GM19043 (cell line): ENCODE results near the gene SH3PXD2A.

Experiments used
- ATAC-seq: cut with Tn5 transposase; IDR thresholded peaks from one replicate; pipeline ENCODE4 v1.9.1; 2021; ENCODE audit warnings: low read depth; ENCODE audit not compliant: unreplicated experiment

SH3PXD2A gene

GRCh38 chr10:103794996-103795395 lies 60.4 kb downstream of the SH3PXD2A start:
- no peak for ATAC-seq

DNA sequence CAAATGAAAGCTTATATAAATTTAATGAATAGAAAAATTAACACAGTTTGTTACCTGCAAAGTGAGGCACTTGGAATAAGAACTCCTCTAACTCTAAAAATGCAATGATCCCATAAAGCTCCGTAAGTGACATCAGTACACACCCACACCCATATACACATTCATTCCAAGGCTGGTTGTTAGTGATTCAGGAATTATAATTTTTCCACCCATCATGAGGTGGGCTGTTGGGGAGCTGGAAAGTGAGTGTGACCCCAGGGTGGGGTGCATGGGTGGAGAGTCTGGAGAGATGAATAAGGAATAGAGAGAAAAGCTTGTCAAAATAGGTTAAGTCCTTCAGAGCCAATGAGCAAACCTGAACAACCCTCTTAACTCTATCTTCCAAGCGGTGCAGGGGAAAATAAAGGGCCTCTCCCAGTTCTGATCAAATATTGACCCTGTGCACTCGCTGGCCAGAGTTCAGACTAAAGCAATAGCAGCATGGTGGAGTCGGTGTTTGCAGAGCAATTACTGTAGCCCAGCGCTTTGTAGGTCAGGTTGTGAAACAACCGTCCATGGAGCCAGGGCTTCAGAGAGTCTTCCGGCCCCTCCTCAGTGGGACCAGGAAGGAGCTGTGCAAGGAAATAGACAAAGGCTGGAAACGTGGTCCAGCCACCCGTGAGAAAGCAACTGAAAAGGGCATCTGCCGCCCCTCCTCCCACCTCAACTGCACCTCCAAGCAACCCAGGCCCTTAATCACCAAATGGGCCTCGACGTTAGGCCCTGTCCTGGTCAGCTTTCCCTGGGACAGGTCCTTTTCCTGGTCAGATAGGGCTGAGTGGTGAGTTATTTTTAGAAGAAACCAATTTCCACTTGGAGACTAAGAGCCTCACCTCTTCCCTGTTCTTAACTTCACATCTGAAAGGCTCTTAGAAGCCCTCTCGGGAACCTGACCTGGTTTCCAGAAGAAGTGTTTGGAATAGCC lies 61.2 kb downstream of the SH3PXD2A start:
- ATAC-seq: no peak

GRCh38 chr10:103793429-103793828 lies 61.9 kb downstream of the SH3PXD2A start:
- ATAC-seq: no peak

GRCh38 chr10:103792547-103792946 lies 62.8 kb downstream of the SH3PXD2A start:
- no peak for ATAC-seq

DNA sequence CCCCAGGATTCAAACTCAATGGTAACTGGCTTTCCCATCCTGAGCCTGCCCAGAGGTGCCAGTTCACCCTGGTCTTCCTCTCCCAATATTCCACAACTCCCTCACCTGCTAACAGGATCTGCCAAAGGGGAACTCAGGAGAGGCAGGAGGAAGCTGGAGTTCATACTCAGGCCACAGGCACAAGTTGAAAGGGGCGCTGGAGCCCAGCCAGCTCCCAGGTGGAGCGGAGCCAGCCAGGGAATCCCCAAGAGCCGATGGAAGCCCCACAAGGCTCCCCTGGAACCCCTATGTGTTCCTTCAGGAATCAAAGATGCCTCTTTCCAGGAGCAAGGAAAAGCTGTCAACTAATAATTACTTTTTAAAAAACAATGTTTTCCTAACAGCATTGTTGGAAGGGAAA lies 63.5 kb downstream of the SH3PXD2A start:
- ATAC-seq: no peak

GRCh38 chr10:103791291-103791690 lies 64.1 kb downstream of the SH3PXD2A start:
- ATAC-seq: no peak

DNA sequence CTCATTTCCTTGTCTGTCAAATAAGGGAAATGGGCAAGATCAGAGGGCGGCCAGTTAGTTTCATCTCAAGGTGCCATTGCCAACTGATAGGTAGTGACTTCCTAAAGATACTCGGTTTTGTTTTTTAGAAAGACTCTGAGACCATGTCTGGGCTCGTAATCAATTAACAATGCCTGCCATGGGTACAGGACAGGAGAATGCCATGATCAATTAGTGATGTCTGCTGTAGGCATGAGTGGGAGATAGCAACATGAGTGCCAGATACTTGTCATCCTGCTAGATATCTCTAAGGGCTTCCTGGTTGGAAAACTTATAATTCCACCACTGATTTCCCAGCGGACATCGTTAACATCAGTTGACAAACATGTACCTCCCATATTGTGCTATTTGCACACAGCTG lies 64.8 kb downstream of the SH3PXD2A start:
- ATAC-seq: no peak

DNA sequence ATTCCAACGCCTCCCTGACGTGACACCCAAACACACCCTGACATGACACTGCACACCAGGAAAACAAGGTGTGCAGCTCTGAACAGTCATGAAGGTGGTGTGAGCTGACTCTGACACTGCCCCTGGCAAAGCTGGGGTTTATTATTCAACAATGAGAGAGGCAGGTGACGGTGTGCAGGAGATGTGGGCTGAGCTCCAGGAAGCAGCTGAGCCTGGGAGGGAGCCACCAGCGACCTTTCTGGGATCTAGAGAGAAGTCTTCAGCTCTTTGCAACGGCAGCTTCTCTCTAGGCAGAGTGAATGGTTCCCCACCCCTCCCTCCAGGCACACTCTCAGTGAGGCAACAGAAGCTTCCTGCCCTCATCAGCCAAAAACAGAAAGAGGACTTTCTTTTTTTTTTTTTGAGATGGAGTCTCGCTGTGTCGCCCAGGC lies 65.6 kb downstream of the SH3PXD2A start:
- ATAC-seq: no peak

DNA sequence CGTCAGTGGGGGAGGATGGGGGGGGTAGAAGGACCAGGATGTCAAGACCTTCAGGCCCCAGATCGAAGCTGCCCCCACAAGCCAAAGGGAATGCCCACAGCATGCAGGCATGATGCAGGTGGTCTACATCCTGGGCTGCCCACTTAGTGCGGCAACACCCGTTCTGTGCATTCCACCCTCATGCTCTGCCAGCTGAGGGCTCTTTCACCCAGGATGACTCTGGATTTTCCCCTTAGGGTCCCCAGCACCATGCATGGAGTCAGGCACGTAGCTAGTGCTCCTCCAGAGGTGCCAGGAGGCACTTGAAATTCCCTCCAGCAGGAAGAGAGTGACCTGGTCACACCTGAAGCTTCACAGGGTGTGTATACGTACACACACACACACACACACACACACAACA lies 66.2 kb downstream of the SH3PXD2A start:
- no peak for ATAC-seq

DNA sequence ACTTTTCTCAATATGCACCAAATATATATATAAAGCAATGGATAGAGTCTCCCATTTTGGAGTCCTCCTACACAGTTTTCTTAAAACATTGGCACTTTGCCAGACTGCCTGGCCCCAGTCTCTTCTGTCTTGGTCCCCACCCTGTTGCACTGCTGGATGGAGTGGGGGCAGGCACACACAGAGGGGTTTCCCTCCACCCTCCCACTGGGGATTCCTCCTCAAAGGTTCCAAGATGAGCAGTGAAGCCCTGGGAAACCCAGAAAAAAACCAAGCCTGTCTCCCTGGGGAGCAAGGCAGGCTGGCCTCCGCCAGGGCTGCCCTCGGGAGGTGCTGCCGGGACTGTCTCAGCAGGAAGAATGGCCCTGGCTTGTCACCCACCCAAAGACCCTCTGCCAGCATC lies 68.0 kb downstream of the SH3PXD2A start:
- no peak for ATAC-seq

- ATAC-seq: no peak
Measured at GRCh38 chr10:103786020-103786419, 69.4 kb downstream of the SH3PXD2A start.

GRCh38 chr10:103784723-103785418 lies 70.5 kb downstream of the SH3PXD2A start:
- no peak for ATAC-seq

GRCh38 chr10:103784089-103784488 lies 71.3 kb downstream of the SH3PXD2A start:
- no peak for ATAC-seq

DNA sequence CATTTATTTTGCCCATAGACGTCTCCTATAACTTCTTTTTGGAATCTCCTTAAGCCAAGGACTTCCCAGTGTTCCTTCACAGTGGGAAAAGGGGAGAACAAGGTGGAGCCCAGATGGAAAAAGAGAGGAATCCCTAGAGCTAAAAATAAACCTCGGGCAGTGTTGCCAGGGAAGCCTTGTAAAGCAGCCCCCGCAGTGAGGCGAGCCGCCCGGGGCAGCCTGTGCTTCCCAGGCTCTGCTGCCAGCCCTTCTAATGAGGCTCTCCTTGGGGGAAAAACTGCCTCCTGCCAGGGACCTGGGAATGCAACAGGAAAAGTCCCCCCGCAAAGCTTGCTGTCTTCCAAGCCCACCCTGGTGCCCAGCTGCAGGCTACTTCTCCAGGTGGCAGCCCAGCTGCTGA lies 71.7 kb downstream of the SH3PXD2A start:
- ATAC-seq: no peak

GRCh38 chr10:103781329-103782061 lies 73.9 kb downstream of the SH3PXD2A start:
- no peak for ATAC-seq

DNA sequence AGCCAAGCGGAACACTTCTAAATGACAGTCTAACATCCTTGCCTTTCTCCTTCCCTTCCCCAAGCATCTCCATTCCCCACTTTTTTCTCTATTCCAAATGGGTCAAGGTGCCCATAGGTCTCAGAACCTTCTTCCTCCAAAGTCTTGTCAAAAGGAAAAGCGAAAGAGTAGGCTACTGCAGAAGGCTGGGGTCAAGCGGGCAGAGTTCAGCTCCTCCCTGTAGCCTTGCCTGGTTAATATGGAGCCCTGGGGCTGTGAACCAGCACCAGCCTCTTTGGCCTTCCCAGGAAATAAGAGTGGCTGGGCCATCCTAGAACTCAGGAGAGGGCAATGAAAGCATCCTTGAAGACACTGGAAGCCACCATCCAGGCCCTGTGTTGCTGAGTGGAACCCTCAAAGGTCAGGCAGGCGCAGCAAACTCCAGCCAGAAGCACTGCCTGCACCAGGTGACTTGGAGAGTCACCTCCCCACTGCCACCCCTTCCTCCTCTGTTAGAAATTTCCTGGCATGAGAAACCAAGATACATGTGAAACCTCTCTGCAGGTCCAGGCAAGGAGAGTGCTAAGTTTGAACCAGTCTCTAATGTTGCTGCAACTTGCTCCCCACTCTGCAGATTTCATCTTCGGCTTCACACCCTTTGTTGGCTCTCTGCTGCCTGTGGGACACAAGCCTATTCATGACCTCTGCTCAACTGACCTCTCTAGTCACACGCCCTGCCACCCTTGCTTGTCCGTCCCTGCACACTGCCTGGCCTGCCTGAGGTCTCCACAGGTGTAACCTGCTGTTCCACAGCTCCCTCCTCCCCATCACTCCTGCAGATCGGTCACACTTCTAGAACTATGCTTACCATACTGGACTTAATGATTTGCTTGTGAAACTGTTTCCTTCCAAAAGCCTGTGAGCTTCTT lies 74.9 kb downstream of the SH3PXD2A start:
- ATAC-seq: no peak

- no peak for ATAC-seq
Measured at GRCh38 chr10:103778358-103779139, 76.8 kb downstream of the SH3PXD2A start.

- ATAC-seq: no peak
Measured at GRCh38 chr10:103776878-103777591, 78.3 kb downstream of the SH3PXD2A start.

GRCh38 chr10:103775776-103776175 lies 79.6 kb downstream of the SH3PXD2A start:
- ATAC-seq: no peak
